HepG2 (cell line): ENCODE data around the gene SETD3. TPM values are rescaled to one million over a fixed set of nuclear protein-coding genes. Genes with fewer than 3 reads are reported as not detected.

Source experiments
- ATAC-seq: fragments of 200-7000 bp; cut with Tn5 transposase; 3 replicates; pipeline ENCODE4 v1.9.1; 2020; ENCODE audit warnings: mild to moderate bottlenecking, moderate library complexity
- BruUV-seq: library from RNA; stranded (reverse); fragments of 400-500 nt; replicated peaks from 2 replicates; lab custom pipeline; 2021; lab: Mats Ljungman, UMichigan
- CTCF ChIA-PET: fragments of 300-600 bp; formaldehyde crosslinking; extraction: SDS; loops from one replicate; lab custom pipeline; 2021; ENCODE audit warnings: low total read pairs, inconsistent platforms, low intra/inter-chr PET ratio; lab: Yijun Ruan, JAX
- POLR2A ChIA-PET: fragments of 350-600 bp; sonication (Branson Sonifier 250); formaldehyde crosslinking; loops from one replicate; lab custom pipeline; 2020; ENCODE audit warnings: antibody characterized with exemption, inconsistent platforms; lab: Yijun Ruan, JAX
- DNase-seq: peaks from one replicate; pipeline ENCODE4 v3.0.0-alpha.2; 2015; ENCODE audit warnings: low spot score
- FAIRE-seq: peaks from 3 replicates; lab custom pipeline; 2011; peaks lifted over from hg19 to GRCh38; lab: Jason Lieb, UNC
- H2AFZ ChIP-seq: one replicate; pipeline ENCODE4 v1.6.1; 2011; ENCODE audit warnings: low read length, inconsistent platforms
- H3K27ac ChIP-seq: fragments of 300-600 bp; 3 replicates; pipeline ENCODE4 v1.8.0; 2011; ENCODE audit warnings: mixed run types, mild to moderate bottlenecking, mixed read lengths, low read length, inconsistent platforms; ENCODE audit not compliant: insufficient read depth; ENCODE audit errors: extremely low read length
- H3K27me3 ChIP-seq, 2 experiments: fragments of 200-600 bp in 1 of 2; 2 replicates in 1 of 2; 3 replicates in 1 of 2; pipeline versions ENCODE4 v1.6.0 to v1.8.0; 2011; ENCODE audit warnings: low read length in 2 of 2, mild to moderate bottlenecking in 2 of 2, moderate library complexity in 2 of 2, inconsistent platforms in 1 of 2; ENCODE audit not compliant: insufficient read depth in 2 of 2, control insufficient read depth in 1 of 2
- H3K36me3 ChIP-seq, 2 experiments: fragments of 200-600 bp in 1 of 2; replicated peaks in 1 of 2; 2 replicates in 1 of 2; 3 replicates in 1 of 2; pipeline versions ENCODE4 v1.5.1 to v1.8.0; 2011; ENCODE audit warnings: low read length in 2 of 2, inconsistent platforms in 1 of 2; ENCODE audit not compliant: insufficient read depth in 2 of 2, control insufficient read depth in 1 of 2
- H3K4me1 ChIP-seq: 2 replicates; pipeline ENCODE4 v1.5.1; 2012; ENCODE audit warnings: low read length, inconsistent platforms; ENCODE audit not compliant: insufficient read depth
- H3K4me2 ChIP-seq: 2 replicates; pipeline ENCODE4 v1.6.0; 2011; ENCODE audit warnings: low read depth, low read length, inconsistent platforms
- H3K4me3 ChIP-seq, 3 experiments: fragments of 200-600 bp in 1 of 3; sonication (generic), shearing (Covaris generic) in 1 of 3; replicated peaks in 1 of 3; 2 replicates each; pipeline ENCODE4 v1.5.1; 2011 to 2016; ENCODE audit warnings: low read length in 3 of 3, inconsistent platforms in 2 of 3, low read depth in 2 of 3, mild to moderate bottlenecking in 2 of 3, control low read depth in 1 of 3, mixed read lengths in 1 of 3; ENCODE audit not compliant: insufficient read depth in 1 of 3
- H3K79me2 ChIP-seq: one replicate; pipeline ENCODE4 v1.6.1; 2011; ENCODE audit warnings: low read length, inconsistent platforms; ENCODE audit not compliant: insufficient read depth
- H3K9ac ChIP-seq: 2 replicates; pipeline ENCODE4 v1.6.0; 2011; ENCODE audit warnings: mild to moderate bottlenecking, low read depth, low read length, inconsistent platforms; ENCODE audit not compliant: insufficient read depth
- H3K9me3 ChIP-seq: 2 replicates; pipeline ENCODE4 v1.5.1; 2012; ENCODE audit warnings: mild to moderate bottlenecking, low read length
- H4K20me1 ChIP-seq: 2 replicates; pipeline ENCODE4 v1.6.0; 2011; ENCODE audit warnings: inconsistent platforms, mild to moderate bottlenecking, low read length, moderate library complexity; ENCODE audit not compliant: insufficient read depth
- ATF6 ChIP-seq: sonication (generic); formaldehyde crosslinking; conservative IDR thresholded peaks from 2 replicates; pipeline ENCODE4 v1.4.0; 2020; ENCODE audit warnings: missing genetic modification reagents
- CEBPB ChIP-seq: IDR thresholded peaks from 2 replicates; pipeline ENCODE4 v1.6.1; 2011; ENCODE audit warnings: low read depth, low read length, improper control_type of control experiment, borderline replicate concordance
- POGZ ChIP-seq: sonication (generic); formaldehyde crosslinking; IDR thresholded peaks from 2 replicates; pipeline ENCODE4 v1.4.0; 2020; ENCODE audit warnings: mild to moderate bottlenecking, missing genetic modification reagents
- SIX4 ChIP-seq: sonication (generic); formaldehyde crosslinking; IDR thresholded peaks from 2 replicates; pipeline ENCODE4 v1.4.0; 2020; ENCODE audit warnings: missing genetic modification reagents
- TBX3 ChIP-seq: fragments of 450-650 bp; IDR thresholded peaks from 2 replicates; pipeline ENCODE4 v1.6.1; 2017; ENCODE audit warnings: antibody characterized with exemption, mild to moderate bottlenecking, inconsistent platforms, borderline replicate concordance
- TCF7 ChIP-seq: sonication (generic); IDR thresholded peaks from 2 replicates; pipeline ENCODE4 v1.6.1; 2016; ENCODE audit warnings: antibody characterized with exemption, low read depth
- YEATS2 ChIP-seq: sonication (generic); formaldehyde crosslinking; IDR thresholded peaks from 2 replicates; pipeline ENCODE4 v1.4.0; 2020; ENCODE audit warnings: missing genetic modification reagents, borderline replicate concordance
- ZNF234 ChIP-seq: sonication (generic); formaldehyde crosslinking; conservative IDR thresholded peaks from 2 replicates; pipeline ENCODE4 v1.5.1; 2020; ENCODE audit warnings: mild to moderate bottlenecking, missing genetic modification reagents
- ZNF772 ChIP-seq: sonication (generic); formaldehyde crosslinking; IDR thresholded peaks from 2 replicates; pipeline ENCODE4 v1.5.0; 2020; ENCODE audit warnings: mild to moderate bottlenecking, missing genetic modification reagents
- WGBS: methylation state at CpG from one replicate; pipeline ENCODE4 v1.1.6; 2017; ENCODE audit warnings: low lambda C conversion rate; 5-methylcytosine and 5-hydroxymethylcytosine counted together
- in situ Hi-C: cut with HindIII; loops from 2 replicates; pipeline ENCODE4 v1.10.0; 2017; ENCODE audit warnings: low pct_unique_long_range_greater_than_20kb; ENCODE audit not compliant: extremely low pct_ligation_motif_present
- intact Hi-C: fragments of 100-400 bp; cut with micrococcal nuclease; formaldehyde crosslinking; loops from one replicate; pipeline ENCODE4 v1.10.0; 2022; ENCODE audit not compliant: unreplicated experiment
- polyA plus RNA-seq, 8 experiments: library from polyadenylated mRNA; depleted of rRNA in 3 of 8; stranded (reverse) in 7 of 8; unstranded in 1 of 8; fragments of >200 nt; fragmentation: Illumina TruSeq in 4 of 8; extraction: Trizol in 4 of 8; gene quantifications; 2 replicates each; pipeline versions ENCODE4 v1.2.1 to v1.2.3, GENCODE V29; 2011 to 2016; ENCODE audit warnings: low read depth in 4 of 8, missing spikeins in 1 of 8, mixed read lengths in 1 of 8; ENCODE audit not compliant: insufficient read depth in 1 of 8
- total RNA-seq, 5 experiments: library from RNA; depleted of rRNA; stranded (reverse); fragments of >200 nt; fragmentation: Illumina TruSeq; extraction: Trizol; gene quantifications; 2 replicates each; pipeline ENCODE4 v1.2.3, GENCODE V29; 2016; ENCODE audit warnings: low read depth in 1 of 5
- TF ChIP-seq, protein P1 (sequence below): sonication (generic); formaldehyde crosslinking; IDR thresholded peaks from 2 replicates; pipeline ENCODE4 v1.5.0; 2020; ENCODE audit warnings: missing genetic modification reagents
- TF ChIP-seq, protein P2 (sequence below): sonication (generic); formaldehyde crosslinking; IDR thresholded peaks from 2 replicates; pipeline ENCODE4 v1.4.0; 2020; ENCODE audit warnings: missing genetic modification reagents

The SETD3 gene
- total and polyA plus RNA-seq, 2 of the 13 experiments (the other 11 are each of a cell fraction or from before 2014, with no cell fraction given): 30.3 to 67.1 TPM

GRCh38 chr14:99426265-99426664 lies 54.4 kb downstream of the SETD3 start:
- POLR2A ChIA-PET: no interaction called here
- Histone ChIP-seq H3K4me2 (no peak overlapping the region), H3K27ac (no peak overlapping the region), H3K4me1 (peaks cover 19% of the 10 kb centered on the region), H3K79me2 (peaks cover 5% of the 10 kb centered on the region), H3K4me3 (no peak overlapping the region), H3K9me3 (0 out of 2 replicates have a peak, but pooled peaks cover 6% of the 10 kb centered on the region), H4K20me1 (no peaks in the 10 kb centered on the region), H3K27me3 (no peaks in the 10 kb centered on the region), H3K9ac (no peak overlapping the region), H2AFZ (no peak overlapping the region), H3K36me3 (peaks cover 6 to 11% of the 10 kb centered on the region in 2 experiments)
- DNase-seq (no peak), FAIRE-seq (no peak), ATAC-seq (no peak)
- intact Hi-C loops (no loop called here), in situ Hi-C loops (no loop called here)
- no TSS peak for BruUV-seq
- TF ChIP-seq ATF6 (no peak), TBX3 (no peak), POGZ (CRISPR knock-in tag) (no peak), TCF7 (no peak), YEATS2 (no peak), ZNF772 (CRISPR knock-in tag) (no peak), ZNF234 (no peak), CEBPB (no peak), SIX4 (no peak)
- TF ChIP-seq, protein P1, sequence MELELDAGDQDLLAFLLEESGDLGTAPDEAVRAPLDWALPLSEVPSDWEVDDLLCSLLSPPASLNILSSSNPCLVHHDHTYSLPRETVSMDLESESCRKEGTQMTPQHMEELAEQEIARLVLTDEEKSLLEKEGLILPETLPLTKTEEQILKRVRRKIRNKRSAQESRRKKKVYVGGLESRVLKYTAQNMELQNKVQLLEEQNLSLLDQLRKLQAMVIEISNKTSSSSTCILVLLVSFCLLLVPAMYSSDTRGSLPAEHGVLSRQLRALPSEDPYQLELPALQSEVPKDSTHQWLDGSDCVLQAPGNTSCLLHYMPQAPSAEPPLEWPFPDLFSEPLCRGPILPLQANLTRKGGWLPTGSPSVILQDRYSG (CRISPR knock-in tag): no peak
- TF ChIP-seq, protein P2, sequence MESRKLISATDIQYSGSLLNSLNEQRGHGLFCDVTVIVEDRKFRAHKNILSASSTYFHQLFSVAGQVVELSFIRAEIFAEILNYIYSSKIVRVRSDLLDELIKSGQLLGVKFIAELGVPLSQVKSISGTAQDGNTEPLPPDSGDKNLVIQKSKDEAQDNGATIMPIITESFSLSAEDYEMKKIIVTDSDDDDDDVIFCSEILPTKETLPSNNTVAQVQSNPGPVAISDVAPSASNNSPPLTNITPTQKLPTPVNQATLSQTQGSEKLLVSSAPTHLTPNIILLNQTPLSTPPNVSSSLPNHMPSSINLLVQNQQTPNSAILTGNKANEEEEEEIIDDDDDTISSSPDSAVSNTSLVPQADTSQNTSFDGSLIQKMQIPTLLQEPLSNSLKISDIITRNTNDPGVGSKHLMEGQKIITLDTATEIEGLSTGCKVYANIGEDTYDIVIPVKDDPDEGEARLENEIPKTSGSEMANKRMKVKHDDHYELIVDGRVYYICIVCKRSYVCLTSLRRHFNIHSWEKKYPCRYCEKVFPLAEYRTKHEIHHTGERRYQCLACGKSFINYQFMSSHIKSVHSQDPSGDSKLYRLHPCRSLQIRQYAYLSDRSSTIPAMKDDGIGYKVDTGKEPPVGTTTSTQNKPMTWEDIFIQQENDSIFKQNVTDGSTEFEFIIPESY (CRISPR knock-in tag): no peak
- WGBS: 97% methylated on average over 3 of the region's 3 CpGs
- CTCF ChIA-PET: no interaction called here
